ENCODE measurements around the gene MAML2.

The MAML2 gene

DNA sequence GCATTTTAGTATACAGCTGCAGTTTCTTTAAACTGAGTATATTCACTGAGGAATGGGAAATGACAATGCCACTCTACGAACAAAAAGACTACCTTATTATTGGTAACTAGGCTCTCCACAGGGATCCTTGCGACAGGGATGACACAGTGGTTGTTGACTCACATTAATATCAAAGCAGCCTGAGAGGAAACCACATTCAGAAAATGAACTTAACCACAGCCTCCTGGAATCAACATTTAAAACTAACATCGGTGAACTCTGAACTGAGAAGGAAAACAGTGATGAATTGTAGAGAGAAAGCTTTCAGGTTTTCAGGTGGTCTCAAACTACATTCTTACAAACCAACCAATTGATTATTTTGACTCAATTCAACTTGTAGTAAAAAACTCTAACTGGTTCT, 328.8 kb downstream of the MAML2 start:
- TF ChIP-seq CTCF (IDR thresholded peaks at IDR 0.05; ENCODE audit: low read depth, low read length, missing control alignments), result no peak
- H3K4me3 ChIP-seq (ENCODE audit: low read depth, low read length), result no peak overlapping the region
- DNase-seq (ENCODE audit: low read depth), result no peak

- H3K4me3 ChIP-seq (ENCODE audit: low read depth, low read length), result no peak overlapping the region
- no peak for TF ChIP-seq CTCF (IDR thresholded peaks at IDR 0.05; ENCODE audit: low read depth, low read length, missing control alignments)
- DNase-seq (ENCODE audit: low read depth), result no peak
Observed at GRCh38 chr11:96013461-96014213, 329.4 kb downstream of the MAML2 start.

GRCh38 chr11:96012086-96012824, 330.7 kb downstream of the MAML2 start:
- DNase-seq (ENCODE audit: low read depth), result peak; percentile 41
- peak; percentile 73 for TF ChIP-seq CTCF (IDR thresholded peaks at IDR 0.05; ENCODE audit: low read depth, low read length, missing control alignments)
- no peak overlapping the region for H3K4me3 ChIP-seq (ENCODE audit: low read depth, low read length)

GRCh38 chr11:96010683-96011082, 332.3 kb downstream of the MAML2 start:
- H3K4me3 ChIP-seq (ENCODE audit: low read depth, low read length), result no peak overlapping the region
- no peak for DNase-seq (ENCODE audit: low read depth)
- no peak for TF ChIP-seq CTCF (IDR thresholded peaks at IDR 0.05; ENCODE audit: low read depth, low read length, missing control alignments)

- no peak overlapping the region for H3K4me3 ChIP-seq (ENCODE audit: low read depth, low read length)
- TF ChIP-seq CTCF (IDR thresholded peaks at IDR 0.05; ENCODE audit: low read depth, low read length, missing control alignments), result no peak
- no peak for DNase-seq (ENCODE audit: low read depth)
Observed at GRCh38 chr11:96008161-96008720, 334.8 kb downstream of the MAML2 start.

- no peak for DNase-seq (ENCODE audit: low read depth)
- TF ChIP-seq CTCF (IDR thresholded peaks at IDR 0.05; ENCODE audit: low read depth, low read length, missing control alignments), result no peak
- no peak overlapping the region for H3K4me3 ChIP-seq (ENCODE audit: low read depth, low read length)
Observed at GRCh38 chr11:96006037-96006436, 337.0 kb downstream of the MAML2 start.

All from GM12864 (cell line).